Hematopoietic multipotent progenitor cell (in vitro differentiated cells): ENCODE results near the gene SYNE2. TPM values are rescaled to one million over a fixed set of nuclear protein-coding genes. Genes with fewer than 3 reads are reported as not detected.

Experiments used
- DNase-seq, 3 donors: peaks; one replicate each; pipeline ENCODE4 v3.0.0-alpha.2; 2011 to 2015; ENCODE audit warnings: low read depth in 2 of 3, low spot score in 2 of 3
- total RNA-seq: library from RNA; depleted of rRNA; stranded (reverse); fragments of >200 nt; gene quantifications from one replicate; pipeline ENCODE4 v1.2.3, GENCODE V29; 2012

SYNE2 gene
- total RNA-seq, 1 donor, result 1.1 TPM

GRCh38 chr14:64062381-64063115 lies 209.7 kb downstream of the SYNE2 start:
- no peak for DNase-seq

GRCh38 chr14:64064447-64064846 lies 211.6 kb downstream of the SYNE2 start:
- DNase-seq, result no peak

GRCh38 chr14:64069634-64070359 lies 217.0 kb downstream of the SYNE2 start:
- DNase-seq, result no peak

- no peak for DNase-seq
These were observed 222.3 kb downstream of the SYNE2 start for GRCh38 chr14:64074961-64075612.

- no peak for DNase-seq
These were observed 222.8 kb downstream of the SYNE2 start for GRCh38 chr14:64075613-64076005.

GRCh38 chr14:64080452-64080851 lies 227.6 kb downstream of the SYNE2 start:
- DNase-seq, result no peak

GRCh38 chr14:64081174-64081746 lies 228.5 kb downstream of the SYNE2 start:
- no peak for DNase-seq

- DNase-seq, result no peak
These were observed 230.0 kb downstream of the SYNE2 start for GRCh38 chr14:64082837-64083236.

- no peak for DNase-seq
These were observed 235.8 kb downstream of the SYNE2 start for GRCh38 chr14:64088647-64088964.

GRCh38 chr14:64089920-64090319 lies 237.1 kb downstream of the SYNE2 start:
- no peak for DNase-seq

GRCh38 chr14:64091217-64091616 lies 238.4 kb downstream of the SYNE2 start:
- DNase-seq, result no peak

GRCh38 chr14:64092338-64092737 lies 239.5 kb downstream of the SYNE2 start:
- DNase-seq, result no peak

- DNase-seq, result no peak
These were observed 240.1 kb downstream of the SYNE2 start for GRCh38 chr14:64092940-64093339.

GRCh38 chr14:64095620-64096019 lies 242.8 kb downstream of the SYNE2 start:
- DNase-seq, result no peak

- DNase-seq, result no peak
These were observed 245.3 kb downstream of the SYNE2 start for GRCh38 chr14:64098120-64098519.

GRCh38 chr14:64107438-64107837 lies 254.6 kb downstream of the SYNE2 start:
- DNase-seq, result no peak

- DNase-seq, result no peak
These were observed 257.2 kb downstream of the SYNE2 start for GRCh38 chr14:64109819-64110554.

- DNase-seq, result no peak
These were observed 258.0 kb downstream of the SYNE2 start for GRCh38 chr14:64110802-64111201.

- no peak for DNase-seq
These were observed 260.3 kb downstream of the SYNE2 start for GRCh38 chr14:64112867-64113678.

GRCh38 chr14:64114166-64114565 lies 261.4 kb downstream of the SYNE2 start:
- no peak for DNase-seq
